GM12801 (cell line): ENCODE measurements around the gene PLEKHM1.
A peak's percentile ranks its signal among the peaks of the same experiment; 100 is the strongest.

Experiments
- CTCF ChIP-seq: IDR thresholded peaks from one replicate; pipeline ENCODE4 v1.5.1; 2011; ENCODE audit warnings: control low read depth; ENCODE audit not compliant: insufficient read length; ENCODE audit errors: extremely low read depth

The PLEKHM1 gene

GRCh38 chr17:45430738-45431530 lies 59.6 kb downstream of the PLEKHM1 start:
- no peak for TF ChIP-seq CTCF

- no peak for TF ChIP-seq CTCF
Observed at GRCh38 chr17:45430006-45430737, 60.3 kb downstream of the PLEKHM1 start.

DNA sequence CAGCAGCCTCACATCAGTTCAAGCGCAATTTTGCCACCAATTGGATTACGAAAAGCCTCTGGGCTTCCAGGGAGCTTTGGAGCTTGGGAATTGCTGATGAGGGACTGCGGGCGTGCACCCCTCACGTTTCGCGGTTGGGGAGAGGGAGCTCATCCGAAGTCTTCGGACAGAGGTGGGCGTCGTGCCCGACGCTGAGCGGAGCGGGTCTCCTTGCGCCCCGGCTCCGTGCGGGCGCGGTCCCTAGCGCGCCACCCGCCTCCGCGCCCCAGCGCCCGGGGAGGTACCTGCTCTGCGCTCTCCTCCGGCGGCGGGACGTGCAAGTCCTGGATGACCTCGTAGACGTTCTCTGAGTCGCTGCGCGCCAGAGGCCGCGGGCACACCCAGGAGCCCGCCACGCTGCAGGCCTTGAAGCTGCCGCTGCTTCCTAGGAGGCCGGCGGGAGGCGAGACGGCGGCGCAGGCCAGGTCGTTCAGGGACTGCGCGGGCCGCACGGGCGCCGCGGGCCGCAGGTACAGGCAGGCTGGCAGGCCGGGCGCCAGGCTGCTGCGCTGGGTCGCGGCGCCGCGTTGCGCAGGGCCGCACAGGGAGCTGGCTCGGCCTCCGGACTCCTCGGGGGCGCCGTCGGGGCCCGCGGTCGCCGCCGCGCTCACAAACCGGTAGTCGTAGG lies 61.0 kb downstream of the PLEKHM1 start:
- no peak for TF ChIP-seq CTCF

DNA sequence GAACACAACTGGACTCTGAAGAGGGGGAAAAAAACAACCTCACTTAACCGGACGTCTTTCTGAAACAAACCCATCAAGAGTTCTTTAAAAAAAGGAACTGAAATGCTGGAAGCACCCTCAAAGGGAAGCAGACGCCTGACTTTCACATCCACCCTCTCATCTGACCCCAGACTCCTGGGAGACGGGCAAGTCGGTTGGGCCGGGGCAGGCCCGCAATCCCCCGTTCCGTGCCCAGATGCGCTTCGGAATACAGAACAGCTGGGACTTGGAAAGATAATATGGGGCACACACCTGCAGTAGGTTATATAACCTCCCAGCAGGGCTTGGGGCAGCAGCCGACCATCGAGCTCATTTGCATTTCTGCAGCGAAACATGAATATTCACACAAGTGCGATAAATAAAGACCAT lies 61.6 kb downstream of the PLEKHM1 start:
- TF ChIP-seq CTCF = no peak

DNA sequence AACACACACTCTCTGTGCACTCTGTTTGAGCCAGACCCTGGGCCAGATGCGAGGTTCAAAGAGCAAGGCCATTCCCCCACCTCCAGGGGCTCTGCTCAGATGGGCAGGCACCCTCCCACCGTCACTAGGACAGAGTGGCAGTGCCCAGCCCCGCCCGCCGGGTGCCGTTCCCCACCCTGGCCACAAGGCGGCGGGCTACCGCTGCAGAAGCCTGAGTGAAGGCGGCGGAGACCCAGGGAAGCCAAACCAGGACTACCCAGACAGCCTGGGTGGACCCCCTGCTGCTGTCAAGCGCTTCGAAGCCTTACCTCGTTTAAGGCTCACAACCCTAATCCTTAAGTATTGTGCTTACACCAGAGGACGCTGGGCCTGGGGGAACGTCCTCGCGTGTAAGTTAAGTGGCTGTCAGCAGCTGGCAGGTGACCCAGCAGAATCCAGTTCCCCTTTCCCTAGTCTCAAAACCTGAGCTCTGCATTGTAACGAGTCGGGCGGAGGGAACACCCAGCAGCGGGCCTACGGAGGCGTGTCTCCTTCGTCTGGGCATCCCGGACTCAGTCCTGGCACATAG lies 62.4 kb downstream of the PLEKHM1 start:
- peak; percentile 20 for TF ChIP-seq CTCF

DNA sequence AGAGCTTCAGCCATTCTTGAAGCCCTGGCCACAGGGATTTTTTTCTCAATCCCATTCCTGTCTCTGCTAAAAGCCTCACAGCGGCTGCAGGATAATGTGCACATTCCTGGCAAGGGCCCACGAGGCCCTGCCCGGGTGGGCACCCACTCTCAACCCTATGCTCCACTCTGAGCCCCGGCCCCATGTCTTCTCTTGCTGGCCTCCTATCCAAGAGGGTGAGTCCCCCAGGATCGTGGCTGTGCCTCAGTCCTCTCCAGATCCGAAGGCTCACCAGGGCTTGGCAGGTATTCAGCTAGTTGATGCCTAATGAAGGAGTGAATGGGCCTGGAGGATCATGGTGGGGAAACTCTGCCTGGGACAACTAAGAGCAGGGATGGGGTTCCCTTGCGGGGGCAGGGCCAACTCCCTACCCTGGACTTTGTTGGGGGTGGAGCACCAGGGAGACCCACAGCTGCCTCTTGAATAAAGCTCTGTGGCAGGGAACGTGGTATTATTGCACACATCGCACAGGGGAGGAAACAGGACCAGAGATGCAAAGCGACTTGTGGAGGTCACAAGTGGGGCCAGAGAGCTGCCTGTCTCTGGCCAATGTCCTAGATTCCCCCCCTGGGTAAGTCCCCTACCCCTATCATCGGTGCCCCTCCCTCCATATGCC lies 63.2 kb downstream of the PLEKHM1 start:
- TF ChIP-seq CTCF = no peak

DNA sequence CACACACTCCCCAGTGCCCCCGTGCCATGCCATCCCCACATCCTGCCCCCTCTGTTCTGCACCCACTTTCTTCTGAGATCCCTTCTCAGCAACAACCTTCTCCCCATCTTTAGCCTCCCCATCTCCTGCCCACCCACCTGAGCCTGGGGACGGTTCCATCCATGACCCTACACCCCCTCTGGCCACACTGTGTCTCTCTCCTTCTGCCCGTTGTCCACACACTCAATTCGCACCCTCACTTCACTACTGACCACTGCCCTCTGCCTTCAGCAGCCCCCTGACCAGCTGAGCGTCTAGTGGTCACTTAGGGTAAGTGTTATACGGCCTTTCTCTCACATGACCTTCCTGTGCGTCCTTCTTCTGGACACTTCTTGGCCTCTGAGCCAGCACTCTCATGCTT lies 64.0 kb downstream of the PLEKHM1 start:
- TF ChIP-seq CTCF = no peak
